Measurements from ENCODE around the gene TRIM58. TPM values are rescaled to one million over a fixed set of nuclear protein-coding genes. Genes with fewer than 3 reads are reported as not detected.

TRIM58 gene, protein sequence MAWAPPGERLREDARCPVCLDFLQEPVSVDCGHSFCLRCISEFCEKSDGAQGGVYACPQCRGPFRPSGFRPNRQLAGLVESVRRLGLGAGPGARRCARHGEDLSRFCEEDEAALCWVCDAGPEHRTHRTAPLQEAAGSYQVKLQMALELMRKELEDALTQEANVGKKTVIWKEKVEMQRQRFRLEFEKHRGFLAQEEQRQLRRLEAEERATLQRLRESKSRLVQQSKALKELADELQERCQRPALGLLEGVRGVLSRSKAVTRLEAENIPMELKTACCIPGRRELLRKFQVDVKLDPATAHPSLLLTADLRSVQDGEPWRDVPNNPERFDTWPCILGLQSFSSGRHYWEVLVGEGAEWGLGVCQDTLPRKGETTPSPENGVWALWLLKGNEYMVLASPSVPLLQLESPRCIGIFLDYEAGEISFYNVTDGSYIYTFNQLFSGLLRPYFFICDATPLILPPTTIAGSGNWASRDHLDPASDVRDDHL
- total RNA-seq, result 2.3 TPM in 2 replicates

DNA sequence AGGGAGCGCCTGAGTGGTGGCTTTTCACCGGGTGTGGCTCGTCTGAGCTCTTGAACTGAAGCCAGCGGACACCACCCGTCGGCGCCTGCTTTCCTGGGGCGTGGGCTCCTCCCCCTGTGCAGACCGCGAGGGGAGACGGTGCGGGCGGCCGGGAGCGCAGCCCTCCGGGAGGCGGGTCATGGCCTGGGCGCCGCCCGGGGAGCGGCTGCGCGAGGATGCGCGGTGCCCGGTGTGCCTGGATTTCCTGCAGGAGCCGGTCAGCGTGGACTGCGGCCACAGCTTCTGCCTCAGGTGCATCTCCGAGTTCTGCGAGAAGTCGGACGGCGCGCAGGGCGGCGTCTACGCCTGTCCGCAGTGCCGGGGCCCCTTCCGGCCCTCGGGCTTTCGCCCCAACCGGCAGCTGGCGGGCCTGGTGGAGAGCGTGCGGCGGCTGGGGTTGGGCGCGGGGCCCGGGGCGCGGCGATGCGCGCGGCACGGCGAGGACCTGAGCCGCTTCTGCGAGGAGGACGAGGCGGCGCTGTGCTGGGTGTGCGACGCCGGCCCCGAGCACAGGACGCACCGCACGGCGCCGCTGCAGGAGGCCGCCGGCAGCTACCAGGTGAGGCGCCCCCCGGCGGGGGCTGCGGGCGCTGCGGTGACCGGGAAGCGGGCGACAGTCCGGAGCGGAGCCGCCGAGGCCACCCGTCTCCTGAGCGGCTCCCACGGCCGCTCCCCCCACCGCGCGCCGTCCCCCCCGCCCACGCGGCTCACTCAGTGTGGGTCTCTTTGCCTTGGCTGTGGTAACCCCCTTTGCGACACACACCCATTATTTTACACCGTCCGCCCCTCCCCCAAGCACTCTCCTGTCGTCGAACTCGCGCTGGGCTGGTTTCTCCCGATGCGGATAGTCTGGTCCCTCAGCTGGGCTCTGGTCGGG, at the start of gene TRIM58:
Gene TRIM58, plus strand, starts transcription at position 119 of the 916 bp plus-strand sequence. Its CDS starts 60 bp downstream, at position 179.

DNA sequence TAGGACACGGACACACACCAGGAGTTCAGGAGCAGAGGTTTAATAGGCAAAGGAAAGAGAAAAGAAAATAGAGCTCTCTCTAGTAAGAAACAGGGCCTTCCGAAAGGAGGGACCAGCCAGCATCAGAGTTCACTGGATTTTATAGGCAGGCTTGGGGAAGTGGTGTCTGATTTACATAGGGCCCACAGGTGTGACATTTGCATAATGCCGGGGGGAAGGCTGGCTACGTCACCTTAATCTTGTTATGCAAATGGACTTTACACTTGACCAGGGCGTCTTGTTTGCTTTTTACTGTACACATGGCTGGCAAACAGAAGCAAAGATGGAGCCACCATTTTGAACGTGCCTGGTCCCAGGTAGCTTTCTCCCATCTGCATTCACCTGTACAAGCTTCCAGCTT, 33.0 kb upstream of the TRIM58 start, which contains the start of gene OR14A16:
Gene OR14A16, minus strand, starts transcription at position 97 of the 400 bp plus-strand sequence. CDS start 8,390 bp downstream, outside the sequence.

DNA sequence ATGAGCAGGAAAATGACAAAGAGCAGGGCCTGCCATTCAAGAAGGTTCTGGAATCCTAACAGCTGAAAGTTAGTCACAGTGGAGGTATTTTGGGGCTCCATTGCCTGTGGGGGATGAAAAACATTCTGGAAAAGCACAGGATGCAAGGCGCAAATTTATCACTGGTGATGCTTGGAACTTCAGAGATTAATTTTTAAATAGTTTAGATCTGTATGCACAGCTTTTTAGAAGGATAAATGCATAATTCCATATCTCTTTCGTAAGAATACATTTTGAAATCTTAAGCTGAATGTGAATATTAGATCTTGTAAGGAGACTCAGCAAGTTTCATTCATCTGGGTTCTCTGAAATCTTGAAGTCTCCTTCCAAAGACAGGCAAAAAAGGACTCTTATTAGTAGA, 15.2 kb upstream of the TRIM58 start, which contains the start of gene OR11L1:
Gene OR11L1, minus strand, starts transcription at position 101 of the 400 bp plus-strand sequence. Its CDS starts 0 bp downstream, at position 101.

DNA sequence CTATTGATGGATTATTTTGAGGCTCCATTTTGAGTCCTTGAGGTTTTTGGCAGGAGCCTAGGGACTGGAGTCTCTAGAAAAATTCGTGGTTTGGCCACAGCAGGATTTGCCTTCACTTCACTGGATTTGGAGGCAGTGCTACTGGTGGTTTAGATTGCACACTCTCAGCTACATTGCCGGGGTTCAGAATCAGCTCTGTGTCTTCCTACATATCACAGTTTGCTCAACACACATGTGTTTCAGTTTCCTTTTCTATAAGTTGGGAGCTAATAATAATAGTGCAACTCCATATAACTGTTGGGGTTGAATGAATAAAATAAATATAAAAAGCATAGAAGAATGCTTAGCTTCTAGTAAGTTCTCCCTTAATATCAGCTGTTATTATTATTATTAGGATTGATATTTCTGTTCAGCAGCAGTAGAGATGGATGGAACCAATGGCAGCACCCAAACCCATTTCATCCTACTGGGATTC, 38.2 kb downstream of the TRIM58 start, which contains the start of gene OR2W3:
Gene OR2W3, plus strand, starts transcription at position 425 of the 475 bp plus-strand sequence. Its CDS starts 0 bp downstream, at position 425.

DNA sequence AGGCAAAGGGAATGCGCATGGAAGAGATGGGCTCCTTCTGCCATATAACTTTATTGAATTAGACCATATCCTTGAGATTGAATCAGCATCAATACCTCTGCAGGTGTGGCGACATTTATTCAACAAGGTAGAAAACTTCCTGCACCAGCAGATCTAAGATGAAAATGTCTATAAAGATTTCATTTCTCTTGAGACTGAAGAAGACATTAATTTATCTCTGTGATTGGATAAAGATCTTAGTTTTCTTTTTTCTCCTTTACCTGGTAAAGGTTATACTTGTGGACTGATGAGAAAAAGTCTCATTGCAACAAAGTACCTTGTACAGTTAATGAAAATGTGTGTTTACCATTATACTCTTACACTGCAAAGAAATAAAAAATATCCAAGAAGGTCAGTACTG, 63.0 kb downstream of the TRIM58 start, which contains the start of gene OR2T8:
Gene OR2T8, plus strand, starts transcription at position 301 of the 400 bp plus-strand sequence. CDS start 766 bp downstream, outside the sequence.

DNA sequence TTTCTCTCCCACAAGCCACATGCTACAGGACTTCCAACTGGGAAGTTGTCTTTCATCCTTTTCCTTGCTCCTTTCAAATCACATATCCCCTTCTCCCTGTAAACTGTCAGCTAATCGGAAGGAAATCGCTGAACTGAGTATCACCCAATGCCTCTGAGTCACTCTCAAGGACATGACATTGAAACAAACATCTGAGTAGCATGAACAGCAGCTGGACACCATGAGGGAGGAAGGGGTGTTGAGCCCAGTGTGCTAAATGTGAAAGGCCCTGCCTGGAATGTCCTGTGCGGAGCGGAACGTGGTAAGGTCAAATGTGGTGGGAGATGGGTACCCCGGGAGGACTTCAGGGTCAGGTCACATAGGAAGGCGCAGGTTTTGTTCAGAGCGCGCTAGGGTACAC, 67.9 kb downstream of the TRIM58 start, which contains the start of gene OR2AJ1:
Gene OR2AJ1, plus strand, starts transcription at position 22 of the 400 bp plus-strand sequence. CDS start 8,880 bp downstream, outside the sequence.

Other genes starting within 250 kb of the TRIM58 start
- gene OR13G1, start 177.4 kb upstream of the TRIM58 start, total RNA-seq, result not detected in 2 replicates
- gene OR6F1, start 140.5 kb upstream of the TRIM58 start, total RNA-seq, result not detected in 2 replicates
- not detected in 2 replicates for gene OR14K1, start 118.6 kb upstream of the TRIM58 start, total RNA-seq
- gene OR14A2, start 109.0 kb upstream of the TRIM58 start, total RNA-seq, result not detected in 2 replicates
- not detected in 2 replicates for gene OR1C1, start 96.6 kb upstream of the TRIM58 start, total RNA-seq
- gene OR14A16, start 33.1 kb upstream of the TRIM58 start, total RNA-seq, result not detected in 2 replicates
- gene OR11L1, start 15.3 kb upstream of the TRIM58 start, total RNA-seq, result not detected in 2 replicates
- gene OR2W3, start 38.4 kb downstream of the TRIM58 start, total RNA-seq, result 0.86 TPM in 1 of 2 replicates, not detected in the other
- gene OR2T8, start 63.1 kb downstream of the TRIM58 start, total RNA-seq, result not detected in 2 replicates
- gene OR2AJ1, start 67.7 kb downstream of the TRIM58 start, total RNA-seq, result not detected in 2 replicates
- gene OR2L8, start 91.7 kb downstream of the TRIM58 start, total RNA-seq, result not detected in 2 replicates
- not detected in 2 replicates for gene OR2AK2, start 108.0 kb downstream of the TRIM58 start, total RNA-seq
- not detected in 2 replicates for gene OR2L5, start 156.5 kb downstream of the TRIM58 start, total RNA-seq
- not detected in 2 replicates for gene OR2L2, start 172.9 kb downstream of the TRIM58 start, total RNA-seq
- gene OR2L3, start 189.6 kb downstream of the TRIM58 start, total RNA-seq, result not detected in 2 replicates
- 0.08 and 0.23 TPM in 2 replicates for gene OR2L13, start 238.0 kb downstream of the TRIM58 start, total RNA-seq